Measurements from ENCODE around the gene TBXAS1. TPM values are rescaled to one million over a fixed set of nuclear protein-coding genes. Genes with fewer than 3 reads are reported as not detected.
"Not testable (repeated sequence)": the region's sequence is repeated elsewhere in the genome, so short reads cannot be mapped to it uniquely, and the experiment has no call there.

Gene TBXAS1
- total RNA-seq, 3 donors from 2014 or later (not counting 1 experiment from before 2014, with no cell fraction given): 72.7 to 110 (median 88.7) TPM

- Histone ChIP-seq H3K27me3 (ENCODE audit: control insufficient read depth, insufficient read depth, low read length) (no peaks in the 10 kb centered on the region), H3K27ac (ENCODE audit: low read length) (no peak overlapping the region), H3K36me3 (ENCODE audit: control insufficient read depth, insufficient read depth, low read length) (no peaks in the 10 kb centered on the region), H3K4me1 (ENCODE audit: control insufficient read depth, insufficient read depth, low read length) (peaks cover 14% of the 10 kb centered on the region), H3K4me3 (ENCODE audit: low read length) (no peak overlapping the region), H3K9me3 (ENCODE audit: control insufficient read depth, insufficient read depth, low read length) (no peaks in the 10 kb centered on the region)
- 86% methylated on average over 1 of the region's 4 CpGs for WGBS (ENCODE audit: insufficient coverage)
- no peak overlapping the region for H3K4me3 Mint-ChIP-seq
- peaks cover 21 to 28% of the 10 kb centered on the region in 2 donors for H3K4me1 Mint-ChIP-seq
- intact Hi-C loops (cut with micrococcal nuclease): no loop called here
- no peaks in the 10 kb centered on the region for H3K27me3 Mint-ChIP-seq (ENCODE audit: low read depth in 2 of 2)
- TF ChIP-seq CTCF (IDR thresholded peaks at IDR 0.05): no peak
- ATAC-seq: no peak
- H3K27ac Mint-ChIP-seq: peak overlapping the region; percentile 50 to 68
- no peak for DNase-seq
- peaks cover 9% of the 10 kb centered on the region for H3K36me3 Mint-ChIP-seq
- H3K9me3 Mint-ChIP-seq: peaks cover 3 to 7% of the 10 kb centered on the region in 2 donors
Observed at GRCh38 chr7:139902436-139903102, 73.5 kb downstream of the TBXAS1 start.

GRCh38 chr7:139903103-139903477 is 74.0 kb downstream of the TBXAS1 start:
- H3K4me1 Mint-ChIP-seq: peaks cover 25 to 32% of the 10 kb centered on the region in 2 donors
- H3K4me3 Mint-ChIP-seq; H3K9me3 ChIP-seq (ENCODE audit: control insufficient read depth, insufficient read depth, low read length); H3K27me3 Mint-ChIP-seq (ENCODE audit: low read depth in 2 of 2); H3K36me3 ChIP-seq (ENCODE audit: control insufficient read depth, insufficient read depth, low read length); H3K27ac ChIP-seq (ENCODE audit: low read length); intact Hi-C loops (cut with micrococcal nuclease); ATAC-seq; H3K4me1 ChIP-seq (ENCODE audit: control insufficient read depth, insufficient read depth, low read length); H3K9me3 Mint-ChIP-seq; H3K27me3 ChIP-seq (ENCODE audit: control insufficient read depth, insufficient read depth, low read length); H3K36me3 Mint-ChIP-seq; H3K4me3 ChIP-seq (ENCODE audit: low read length); DNase-seq: not testable (repeated sequence)
- WGBS (ENCODE audit: insufficient coverage): 100% methylated on average over 2 of the region's 2 CpGs
- H3K27ac Mint-ChIP-seq: peak overlapping the region in 1 of 2 donors; percentile 70

GRCh38 chr7:139906879-139907278 is 77.8 kb downstream of the TBXAS1 start:
- peaks cover 30 to 36% of the 10 kb centered on the region in 2 donors for H3K4me1 Mint-ChIP-seq
- ATAC-seq: no peak
- Histone ChIP-seq H3K36me3 (ENCODE audit: control insufficient read depth, insufficient read depth, low read length) (no peaks in the 10 kb centered on the region), H3K27ac (ENCODE audit: low read length) (no peak overlapping the region), H3K9me3 (ENCODE audit: control insufficient read depth, insufficient read depth, low read length) (no peaks in the 10 kb centered on the region), H3K27me3 (ENCODE audit: control insufficient read depth, insufficient read depth, low read length) (no peaks in the 10 kb centered on the region), H3K4me1 (ENCODE audit: control insufficient read depth, insufficient read depth, low read length) (no peaks in the 10 kb centered on the region), H3K4me3 (ENCODE audit: low read length) (no peak overlapping the region)
- no peak overlapping the region for H3K4me3 Mint-ChIP-seq
- H3K9me3 Mint-ChIP-seq: peaks cover 3 to 7% of the 10 kb centered on the region in 2 donors
- H3K27ac Mint-ChIP-seq: peak overlapping the region in 1 of 2 donors; percentile 32
- no peaks in the 10 kb centered on the region for H3K27me3 Mint-ChIP-seq (ENCODE audit: low read depth in 2 of 2)
- TF ChIP-seq CTCF (IDR thresholded peaks at IDR 0.05): no peak
- H3K36me3 Mint-ChIP-seq: peaks cover 20% of the 10 kb centered on the region
- DNase-seq: no peak
- intact Hi-C loops (cut with micrococcal nuclease): no loop called here

GRCh38 chr7:139908792-139909191 is 79.7 kb downstream of the TBXAS1 start:
- Histone ChIP-seq H3K9me3 (ENCODE audit: control insufficient read depth, insufficient read depth, low read length) (no peaks in the 10 kb centered on the region), H3K4me1 (ENCODE audit: control insufficient read depth, insufficient read depth, low read length) (no peaks in the 10 kb centered on the region), H3K4me3 (ENCODE audit: low read length) (no peak overlapping the region), H3K27me3 (ENCODE audit: control insufficient read depth, insufficient read depth, low read length) (no peaks in the 10 kb centered on the region), H3K27ac (ENCODE audit: low read length) (no peak overlapping the region), H3K36me3 (ENCODE audit: control insufficient read depth, insufficient read depth, low read length) (no peaks in the 10 kb centered on the region)
- peaks cover 24 to 36% of the 10 kb centered on the region in 2 donors for H3K4me1 Mint-ChIP-seq
- no peak for TF ChIP-seq CTCF (IDR thresholded peaks at IDR 0.05)
- H3K27me3 Mint-ChIP-seq (ENCODE audit: low read depth in 2 of 2): no peaks in the 10 kb centered on the region
- H3K27ac Mint-ChIP-seq: peak overlapping the region; percentile 8 to 65
- DNase-seq (no peak), ATAC-seq (no peak)
- H3K4me3 Mint-ChIP-seq: peak overlapping the region; percentile 47
- H3K36me3 Mint-ChIP-seq: peaks cover 11% of the 10 kb centered on the region
- H3K9me3 Mint-ChIP-seq: peaks cover 0 to 3% of the 10 kb centered on the region in 2 donors
- intact Hi-C loops (cut with micrococcal nuclease): no loop called here

Measured in natural killer cell (primary cell).